Stimulated activated CD4-positive, alpha-beta T cell treated with anti-CD3 and anti-CD28 coated beads, Interleukin-4, amount 100 ng/mL, for 24 hours (primary cell): Measurements from ENCODE around the gene PUS10.
"Not testable (repeated sequence)": the region's sequence is repeated elsewhere in the genome, so short reads cannot be mapped to it uniquely, and the experiment has no call there.

Experiments
- DNase-seq: peaks from one replicate; pipeline ENCODE4 v3.0.0-alpha.2; 2020

PUS10 gene

GRCh38 chr2:60966507-60967405 is 51.3 kb downstream of the PUS10 start:
- DNase-seq = no peak

DNA sequence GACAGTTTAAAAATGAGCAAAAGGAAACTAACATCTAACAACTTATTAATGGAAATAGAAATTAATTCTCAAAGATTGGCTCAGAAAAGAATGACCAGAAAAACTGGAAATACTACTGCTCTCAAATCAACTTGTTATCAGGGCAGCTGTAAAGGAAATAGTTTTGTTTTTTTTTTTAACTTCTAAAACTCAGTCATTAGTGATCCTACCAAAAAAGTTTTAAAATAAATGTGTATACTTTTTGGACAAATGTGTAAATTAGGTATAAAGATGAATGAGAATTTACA is 52.6 kb downstream of the PUS10 start:
- DNase-seq = no peak

DNA sequence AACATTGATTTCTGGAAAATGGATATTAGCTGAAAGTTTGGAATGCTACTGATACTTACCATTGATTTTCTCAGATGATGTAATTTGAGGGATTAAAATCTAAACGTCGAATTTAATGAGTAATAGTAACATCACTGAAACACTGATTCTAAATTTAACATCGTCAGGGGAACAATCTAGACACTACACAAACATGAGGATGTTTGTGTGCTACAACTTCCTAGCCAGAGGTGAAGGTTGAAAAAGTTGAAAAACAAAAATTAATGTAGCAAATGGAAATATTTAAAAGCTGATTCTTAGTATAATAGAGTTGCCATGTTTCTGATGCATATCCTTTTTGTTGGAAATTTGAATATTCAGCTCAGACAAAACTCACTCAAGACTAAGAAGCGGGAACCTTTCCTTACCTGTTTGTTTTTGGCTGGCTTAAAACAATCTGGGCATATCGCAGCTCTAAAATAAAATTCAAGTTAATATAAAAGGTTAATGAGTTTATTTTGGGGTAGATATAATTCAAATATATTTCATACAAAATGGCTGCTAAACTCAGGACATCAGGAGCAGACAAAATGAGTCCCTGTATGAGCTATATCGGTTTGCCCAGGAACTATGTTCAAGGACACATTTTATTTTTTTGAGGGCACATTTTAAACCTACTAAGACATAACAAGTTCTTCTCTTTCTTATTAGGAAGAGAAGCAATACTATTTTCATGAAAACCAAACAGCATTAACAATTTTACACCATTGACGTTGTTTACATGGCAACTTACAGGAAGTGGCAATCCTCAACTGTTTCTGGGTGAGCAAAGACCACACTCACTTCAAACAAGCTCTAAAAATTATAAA is 53.2 kb downstream of the PUS10 start:
- DNase-seq = no peak

GRCh38 chr2:60963190-60963589 is 54.9 kb downstream of the PUS10 start:
- no peak for DNase-seq

- no peak for DNase-seq
Observed at GRCh38 chr2:60962528-60962927, 55.5 kb downstream of the PUS10 start.

DNA sequence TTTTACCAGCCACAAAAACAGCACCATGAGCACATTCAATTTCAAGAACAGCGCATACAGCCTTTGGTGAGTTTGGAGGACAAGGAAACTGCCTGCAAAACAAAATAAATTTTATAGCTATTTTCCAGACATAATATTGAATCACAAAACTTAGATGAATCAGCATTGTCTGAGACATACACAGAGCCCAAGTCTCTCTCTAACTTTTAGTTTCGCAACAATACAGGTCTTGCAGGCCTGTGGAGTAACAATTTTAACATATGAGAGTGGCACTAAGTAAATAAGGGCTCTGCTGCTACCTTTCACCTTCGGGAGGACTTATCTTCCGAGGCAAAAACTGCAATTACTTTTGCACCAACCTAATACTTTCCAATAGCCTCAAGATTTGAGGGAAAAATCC is 56.6 kb downstream of the PUS10 start:
- DNase-seq = no peak

DNA sequence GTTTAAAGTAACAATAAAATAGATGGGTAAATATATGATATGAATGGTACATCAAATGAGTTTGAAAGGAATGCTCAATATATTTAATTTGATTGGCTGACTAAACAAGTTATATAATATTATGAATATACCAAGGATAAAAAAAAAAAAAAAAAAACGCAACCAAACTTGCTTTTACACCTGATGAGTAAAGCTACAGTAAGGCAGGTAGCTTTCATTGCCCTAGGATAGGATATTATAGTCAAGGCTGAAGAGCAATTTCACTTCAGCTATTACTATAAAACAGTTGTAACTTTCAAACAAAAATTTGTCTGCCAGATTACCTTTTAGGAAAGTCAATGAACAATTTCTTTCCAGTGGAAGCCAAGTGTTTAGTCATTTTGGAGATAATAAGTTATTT is 57.3 kb downstream of the PUS10 start:
- DNase-seq = no peak

- no peak for DNase-seq
Observed at GRCh38 chr2:60959501-60959900, 58.6 kb downstream of the PUS10 start.

DNA sequence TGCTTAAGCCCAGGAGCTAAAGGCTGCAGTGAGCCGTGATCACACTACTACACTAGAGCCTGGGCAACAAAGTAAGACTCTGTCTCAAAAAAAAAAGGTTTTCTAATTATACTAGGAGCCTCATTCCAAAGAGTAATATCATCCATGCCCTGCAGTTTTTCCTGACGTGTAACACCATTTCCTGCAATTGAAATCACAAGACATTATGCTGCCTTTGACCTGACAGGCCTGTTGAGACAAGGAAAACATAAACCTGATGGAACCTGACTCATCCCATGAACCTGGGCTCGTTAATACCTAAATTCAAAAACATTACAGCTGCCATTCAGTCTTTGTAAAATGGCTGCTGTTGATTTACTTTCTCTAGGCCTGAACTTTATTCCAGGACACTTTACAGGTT is 59.3 kb downstream of the PUS10 start:
- no peak for DNase-seq

DNA sequence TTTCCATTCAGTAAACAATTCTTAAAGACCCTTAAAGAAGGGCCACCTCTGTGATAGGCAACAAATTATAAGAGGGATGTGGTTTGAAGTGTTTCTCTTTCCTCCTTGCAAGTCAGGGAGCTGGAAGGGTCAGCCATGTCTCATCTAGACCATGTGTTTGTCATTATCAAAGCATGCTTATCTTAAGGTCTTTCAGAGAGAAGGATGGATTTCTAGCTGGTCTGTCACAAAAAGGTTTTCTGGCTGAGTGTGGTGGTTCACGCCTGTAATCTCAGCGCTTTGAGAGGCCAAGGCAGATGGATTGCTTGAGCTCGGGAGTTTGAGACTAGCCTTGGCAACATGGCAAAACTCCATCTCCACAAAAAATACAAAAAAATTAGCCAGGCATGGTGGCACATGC is 59.7 kb downstream of the PUS10 start:
- no peak for DNase-seq

- DNase-seq = no peak
Observed at GRCh38 chr2:60957643-60958042, 60.4 kb downstream of the PUS10 start.

DNA sequence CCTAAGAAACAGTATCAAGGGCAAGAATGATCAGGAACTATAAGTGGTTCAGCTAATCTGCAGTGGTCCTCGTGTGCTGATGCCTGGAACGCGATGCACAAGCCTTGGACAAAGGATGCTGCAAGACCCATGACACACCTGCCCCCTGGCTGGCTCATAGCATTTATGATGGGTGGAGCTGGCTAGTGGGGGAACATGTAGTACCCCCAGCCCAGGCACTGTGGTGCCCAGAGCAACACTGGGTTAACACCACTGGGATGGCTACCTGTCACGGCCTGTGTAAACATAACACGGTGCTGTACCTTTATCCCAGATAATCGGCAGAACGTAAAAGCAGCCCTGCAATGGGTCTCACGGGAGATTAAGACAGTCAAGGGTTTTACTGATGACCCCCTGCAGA is 60.8 kb downstream of the PUS10 start:
- DNase-seq = no peak

- no peak for DNase-seq
Observed at GRCh38 chr2:60954139-60954538, 63.9 kb downstream of the PUS10 start.

GRCh38 chr2:60948926-60949579 is 69.0 kb downstream of the PUS10 start:
- DNase-seq = no peak

- DNase-seq = no peak
Observed at GRCh38 chr2:60948161-60948560, 69.9 kb downstream of the PUS10 start.

GRCh38 chr2:60947056-60947455 is 71.0 kb downstream of the PUS10 start:
- DNase-seq = no peak

DNA sequence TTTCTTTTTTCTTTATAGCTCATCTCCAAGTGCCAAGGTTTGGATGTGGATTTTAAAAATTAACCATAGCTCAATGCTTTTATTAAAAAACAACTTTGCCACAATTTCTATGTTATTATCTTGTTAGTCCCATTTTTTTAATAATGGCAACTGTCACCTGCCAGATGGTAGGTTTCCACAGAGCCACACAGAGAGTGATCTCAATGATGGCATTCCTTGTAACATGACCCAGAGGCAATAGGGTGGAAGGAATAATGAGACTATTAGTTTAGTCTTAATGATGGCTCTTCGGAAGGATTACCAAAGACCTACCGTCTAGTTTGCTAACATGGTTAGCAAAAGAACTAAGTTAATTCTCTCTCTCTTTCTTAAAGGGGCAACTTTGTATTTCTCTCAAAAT is 72.7 kb downstream of the PUS10 start:
- DNase-seq = no peak

- no peak for DNase-seq
Observed at GRCh38 chr2:60939622-60940021, 78.4 kb downstream of the PUS10 start.

- DNase-seq = no peak
Observed at GRCh38 chr2:60938301-60938700, 79.8 kb downstream of the PUS10 start.

DNA sequence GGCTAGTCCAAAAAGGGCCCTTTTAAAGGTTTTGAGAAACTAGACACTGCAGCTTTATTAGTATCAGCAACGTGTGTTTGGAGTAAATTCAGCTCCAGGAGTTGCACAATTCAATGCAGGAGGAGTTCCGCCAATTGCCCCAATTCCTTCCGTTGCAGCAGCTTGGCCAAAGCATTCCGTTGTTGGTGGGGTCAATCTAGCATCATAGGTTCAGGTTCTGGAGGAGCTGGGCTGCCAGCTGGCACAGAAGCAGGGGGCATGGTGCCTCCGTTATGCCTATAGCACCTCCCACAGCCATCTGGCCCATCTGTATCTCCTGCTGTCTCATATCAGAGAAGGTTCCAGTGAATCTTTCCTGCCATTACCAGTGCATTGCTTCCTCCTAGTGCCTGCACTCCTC is 81.3 kb downstream of the PUS10 start:
- no peak for DNase-seq

DNA sequence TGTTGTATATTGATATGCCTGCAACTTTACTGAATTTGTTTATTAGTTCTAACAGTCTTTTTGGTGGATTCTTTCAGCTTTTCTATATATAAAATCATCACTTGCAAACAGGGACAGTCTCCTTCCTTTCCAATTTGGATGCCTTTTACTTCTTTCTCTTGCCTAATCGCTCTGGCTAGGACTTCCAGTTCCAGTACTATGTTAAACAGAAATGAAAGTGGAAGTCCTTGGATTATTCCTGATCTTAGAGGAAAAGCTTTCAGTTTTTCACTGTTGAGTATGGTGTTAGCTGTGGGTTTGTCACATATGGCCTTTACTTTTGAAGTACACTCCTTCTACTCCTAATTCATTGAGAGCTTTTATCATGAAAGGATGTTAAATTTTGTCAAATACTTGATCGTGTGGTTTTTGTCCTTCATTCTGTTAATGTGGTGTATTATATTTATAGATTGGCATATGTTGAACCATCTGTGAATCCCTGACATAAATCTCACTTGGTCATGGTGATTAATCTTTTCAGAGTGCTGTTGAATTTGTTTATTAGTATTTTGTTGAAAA is 83.8 kb downstream of the PUS10 start:
- no peak for DNase-seq

DNA sequence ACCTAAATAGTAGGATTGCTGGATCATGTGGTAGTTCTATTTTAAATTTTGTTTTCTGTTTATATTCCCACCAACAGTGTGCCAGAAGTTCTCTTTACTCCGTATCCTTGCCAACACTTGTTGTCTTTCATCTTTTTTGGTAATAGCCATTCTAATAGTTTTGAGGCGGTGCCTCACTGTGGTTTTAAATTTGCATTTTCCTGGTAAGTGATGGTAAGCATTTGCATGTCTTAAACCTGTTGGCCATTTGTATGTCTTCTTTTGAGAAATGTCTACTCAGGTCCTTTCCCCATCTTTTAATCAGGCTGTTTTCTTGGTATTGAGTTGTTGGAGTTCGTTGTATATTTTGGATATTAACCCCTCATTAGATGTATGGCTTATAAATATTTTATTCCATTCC is 85.1 kb downstream of the PUS10 start:
- DNase-seq = no peak

DNA sequence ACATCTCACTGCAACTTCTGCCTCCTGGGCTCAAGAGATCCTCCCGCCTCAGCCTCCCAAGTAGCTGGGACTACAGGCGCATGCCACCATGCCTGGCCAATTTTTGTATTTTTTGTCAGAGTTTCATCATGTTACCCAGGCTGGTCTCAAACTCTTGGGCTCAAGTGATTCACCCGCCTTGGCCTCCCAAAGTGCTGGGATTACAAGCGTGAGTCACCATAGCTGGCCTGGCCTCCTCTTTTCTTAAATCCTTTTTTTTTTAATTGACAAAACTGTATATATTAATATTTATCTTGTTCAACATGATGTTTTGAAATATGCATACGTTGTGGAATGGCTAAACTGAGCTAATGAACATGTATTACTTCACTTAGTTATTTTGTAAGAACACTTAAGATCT is 86.0 kb downstream of the PUS10 start:
- DNase-seq = not testable (repeated sequence)
